ENCODE results near the gene PRSS57. TPM values are rescaled to one million over a fixed set of nuclear protein-coding genes. Genes with fewer than 3 reads are reported as not detected.

PRSS57 gene
- total RNA-seq, 1 experiment from 2014 or later: not detected

GRCh38 chr19:662962-663681, 32.1 kb downstream of the PRSS57 start, which contains the start of gene RNF126:
TSS of gene RNF126 (minus strand) at chr19:663214. CDS start at chr19:663121, 93 bp downstream.
- intact Hi-C loops (cut with micrococcal nuclease): no loop called here
- CTCF ChIA-PET: interaction anchor here (0.6 kb wide), 1 partner anchor 135 kb away, joined by 3 read pairs; no protein-coding TSS in a partner anchor
- Histone ChIP-seq H3K27ac (ENCODE audit: low read length) (peak within 1 kb of the TSS; percentile 70), H3K9me2 (replicated peaks; ENCODE audit: low read length) (no peaks in the 10 kb centered on the region), H3F3A (ENCODE audit: low read length, unreplicated experiment) (no peaks in the 10 kb centered on the region), H3K4me3 (ENCODE audit: low read length) (peak within 1 kb of the TSS; percentile 88), H3K9me3 (ENCODE audit: low read length) (no peaks in the 10 kb centered on the region), H3K79me2 (ENCODE audit: low read length) (peaks cover 48% of the 10 kb centered on the region), H4K20me1 (ENCODE audit: low read length) (peaks cover 30% of the 10 kb centered on the region), H3K4me2 (ENCODE audit: low read length) (peak within 1 kb of the TSS; percentile 99), H3K27me3 (ENCODE audit: low read length) (no peaks in the 10 kb centered on the region), H3K36me3 (ENCODE audit: low read depth, low read length) (no peaks in the 10 kb centered on the region), H2AFZ (ENCODE audit: low read length) (peak within 1 kb of the TSS; percentile 73), H3K4me1 (ENCODE audit: insufficient read depth, low read length) (peaks cover 21% of the 10 kb centered on the region), H3K9ac (ENCODE audit: low read length) (peak within 1 kb of the TSS; percentile 99)
- no TSS peak for BruUV-seq (replicated peaks)
- TF ChIP-seq CTCF (conservative IDR thresholded peaks at IDR 0.05; ENCODE audit: low read depth, low read length): no peak
- TF ChIP-seq EZH2 (IDR thresholded peaks at IDR 0.05; ENCODE audit: low read length, unreplicated experiment): no peak
- no peak for TF ChIP-seq EZH2phosphoT487 (IDR thresholded peaks at IDR 0.05; ENCODE audit: borderline replicate concordance, low read length)
- peak; percentile 88 for DNase-seq
- POLR2A ChIA-PET (ENCODE audit: unreplicated experiment): interaction anchor here (0.5 kb wide), 1 partner anchor 78 kb away, joined by 3 read pairs; no protein-coding TSS in a partner anchor
- ATAC-seq: peak; percentile 69

- ChIA-PET POLR2A (ENCODE audit: unreplicated experiment) (no interaction called here), CTCF (no interaction called here)
- Histone ChIP-seq H4K20me1 (ENCODE audit: low read length) (peaks cover 36% of the 10 kb centered on the region), H3F3A (ENCODE audit: low read length, unreplicated experiment) (no peaks in the 10 kb centered on the region), H3K36me3 (ENCODE audit: low read depth, low read length) (no peaks in the 10 kb centered on the region), H3K79me2 (ENCODE audit: low read length) (peaks cover 56% of the 10 kb centered on the region), H3K4me1 (ENCODE audit: insufficient read depth, low read length) (peaks cover 21% of the 10 kb centered on the region), H3K9me3 (ENCODE audit: low read length) (no peaks in the 10 kb centered on the region), H3K9me2 (replicated peaks; ENCODE audit: low read length) (no peaks in the 10 kb centered on the region), H3K9ac (ENCODE audit: low read length) (peak overlapping the region; percentile 99), H3K27ac (ENCODE audit: low read length) (peak overlapping the region; percentile 70), H3K4me2 (ENCODE audit: low read length) (peak overlapping the region; percentile 99), H2AFZ (ENCODE audit: low read length) (no peak overlapping the region), H3K4me3 (ENCODE audit: low read length) (peak overlapping the region; percentile 88), H3K27me3 (ENCODE audit: low read length) (no peaks in the 10 kb centered on the region)
- ATAC-seq (no peak; the same call in 1 of the 2 replicates), DNase-seq (peak; percentile 38)
- BruUV-seq (replicated peaks): no TSS peak
- TF ChIP-seq CTCF (conservative IDR thresholded peaks at IDR 0.05; ENCODE audit: low read depth, low read length) (no peak), EZH2 (IDR thresholded peaks at IDR 0.05; ENCODE audit: low read length, unreplicated experiment) (no peak), EZH2phosphoT487 (IDR thresholded peaks at IDR 0.05; ENCODE audit: borderline replicate concordance, low read length) (no peak)
- intact Hi-C loops (cut with micrococcal nuclease): no loop called here
Measured at GRCh38 chr19:662207-662961, 32.9 kb downstream of the PRSS57 start.

Measured in PC-3 (cell line).